SK-N-SH treated with all-trans-retinoic acid at 6 μM for 48 hours (cell line): ENCODE measurements around the gene CTBP2.

Experiments
- ARNTL ChIP-seq: fragments of 450-650 bp; formaldehyde crosslinking; IDR thresholded peaks from 2 replicates; pipeline ENCODE4 v1.5.0; 2020; ENCODE audit warnings: low read depth, mild to moderate bottlenecking, moderate library complexity, borderline replicate concordance
- GLIS3 ChIP-seq: fragments of 250-450 bp; sonication (Bioruptor Pico); IDR thresholded peaks from 2 replicates; pipeline ENCODE4 v1.5.0; 2020; ENCODE audit warnings: mild to moderate bottlenecking, moderate library complexity
- RARB ChIP-seq: fragments of 250-450 bp; sonication (Bioruptor Pico); IDR thresholded peaks from 2 replicates; pipeline ENCODE4 v1.8.0; 2021; ENCODE audit warnings: mild to moderate bottlenecking, moderate library complexity
- TCF4 ChIP-seq: fragments of 250-450 bp; sonication (Bioruptor Pico); IDR thresholded peaks from 2 replicates; pipeline ENCODE4 v1.8.0; 2021; ENCODE audit warnings: mild to moderate bottlenecking, moderate library complexity, borderline replicate concordance
- ZFP3 ChIP-seq: fragments of 250-450 bp; sonication (Bioruptor Pico); IDR thresholded peaks from 2 replicates; pipeline ENCODE4 v1.5.0; 2020; ENCODE audit warnings: mild to moderate bottlenecking, moderate library complexity
- TF ChIP-seq, protein P1 (sequence below): fragments of 250-450 bp; sonication (Bioruptor Pico); IDR thresholded peaks from 2 replicates; pipeline ENCODE4 v1.8.0; 2020; ENCODE audit warnings: mild to moderate bottlenecking, moderate library complexity, borderline replicate concordance
- TF ChIP-seq, protein P2 (sequence below): fragments of 250-450 bp; sonication (Bioruptor Pico); IDR thresholded peaks from 2 replicates; pipeline ENCODE4 v1.5.1; 2021; ENCODE audit warnings: mild to moderate bottlenecking, moderate library complexity

GRCh38 chr10:125160856-125161706 lies 718 bp upstream of the CTBP2 start:
- TF ChIP-seq, protein P1, sequence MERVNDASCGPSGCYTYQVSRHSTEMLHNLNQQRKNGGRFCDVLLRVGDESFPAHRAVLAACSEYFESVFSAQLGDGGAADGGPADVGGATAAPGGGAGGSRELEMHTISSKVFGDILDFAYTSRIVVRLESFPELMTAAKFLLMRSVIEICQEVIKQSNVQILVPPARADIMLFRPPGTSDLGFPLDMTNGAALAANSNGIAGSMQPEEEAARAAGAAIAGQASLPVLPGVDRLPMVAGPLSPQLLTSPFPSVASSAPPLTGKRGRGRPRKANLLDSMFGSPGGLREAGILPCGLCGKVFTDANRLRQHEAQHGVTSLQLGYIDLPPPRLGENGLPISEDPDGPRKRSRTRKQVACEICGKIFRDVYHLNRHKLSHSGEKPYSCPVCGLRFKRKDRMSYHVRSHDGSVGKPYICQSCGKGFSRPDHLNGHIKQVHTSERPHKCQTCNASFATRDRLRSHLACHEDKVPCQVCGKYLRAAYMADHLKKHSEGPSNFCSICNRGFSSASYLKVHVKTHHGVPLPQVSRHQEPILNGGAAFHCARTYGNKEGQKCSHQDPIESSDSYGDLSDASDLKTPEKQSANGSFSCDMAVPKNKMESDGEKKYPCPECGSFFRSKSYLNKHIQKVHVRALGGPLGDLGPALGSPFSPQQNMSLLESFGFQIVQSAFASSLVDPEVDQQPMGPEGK: no peak; the same call in 1 of the 2 replicates
- TF ChIP-seq ARNTL (CRISPR knock-in tag) (no peak), RARB (no peak), TCF4 (CRISPR knock-in tag) (no peak), GLIS3 (CRISPR knock-in tag) (no peak), ZFP3 (no peak)
- TF ChIP-seq, protein P2, sequence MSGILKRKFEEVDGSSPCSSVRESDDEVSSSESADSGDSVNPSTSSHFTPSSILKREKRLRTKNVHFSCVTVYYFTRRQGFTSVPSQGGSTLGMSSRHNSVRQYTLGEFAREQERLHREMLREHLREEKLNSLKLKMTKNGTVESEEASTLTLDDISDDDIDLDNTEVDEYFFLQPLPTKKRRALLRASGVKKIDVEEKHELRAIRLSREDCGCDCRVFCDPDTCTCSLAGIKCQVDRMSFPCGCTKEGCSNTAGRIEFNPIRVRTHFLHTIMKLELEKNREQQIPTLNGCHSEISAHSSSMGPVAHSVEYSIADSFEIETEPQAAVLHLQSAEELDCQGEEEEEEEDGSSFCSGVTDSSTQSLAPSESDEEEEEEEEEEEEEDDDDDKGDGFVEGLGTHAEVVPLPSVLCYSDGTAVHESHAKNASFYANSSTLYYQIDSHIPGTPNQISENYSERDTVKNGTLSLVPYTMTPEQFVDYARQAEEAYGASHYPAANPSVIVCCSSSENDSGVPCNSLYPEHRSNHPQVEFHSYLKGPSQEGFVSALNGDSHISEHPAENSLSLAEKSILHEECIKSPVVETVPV (CRISPR knock-in tag): no peak
